Suppressor macrophage treated with lipopolysaccharide for 1 hour (primary cell): ENCODE data around the gene CNTN4.

Experiments
- DNase-seq, 3 donors: peaks; one replicate each; pipeline ENCODE4 v3.0.0-alpha.2; 2020 to 2022

Gene CNTN4

DNA sequence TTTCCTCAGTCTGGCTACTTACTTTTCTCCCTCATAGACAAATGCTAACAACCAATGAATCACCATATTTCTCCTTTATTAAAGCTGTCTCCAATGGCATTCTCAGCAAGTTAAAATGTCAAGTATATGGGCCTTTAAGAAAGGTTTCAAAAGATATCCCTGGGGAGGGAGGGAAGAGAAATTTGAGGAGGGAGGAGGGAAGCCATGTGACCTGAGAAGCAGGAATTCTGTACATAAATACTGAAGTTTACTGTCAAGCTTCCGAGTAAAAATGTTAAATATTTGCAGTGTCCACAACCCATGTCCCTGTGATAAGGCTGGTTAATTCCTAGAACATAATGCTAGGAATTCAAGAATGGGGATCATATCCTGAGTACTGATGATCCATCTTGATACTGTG is 175.9 kb downstream of the CNTN4 start:
- DNase-seq: no peak

DNA sequence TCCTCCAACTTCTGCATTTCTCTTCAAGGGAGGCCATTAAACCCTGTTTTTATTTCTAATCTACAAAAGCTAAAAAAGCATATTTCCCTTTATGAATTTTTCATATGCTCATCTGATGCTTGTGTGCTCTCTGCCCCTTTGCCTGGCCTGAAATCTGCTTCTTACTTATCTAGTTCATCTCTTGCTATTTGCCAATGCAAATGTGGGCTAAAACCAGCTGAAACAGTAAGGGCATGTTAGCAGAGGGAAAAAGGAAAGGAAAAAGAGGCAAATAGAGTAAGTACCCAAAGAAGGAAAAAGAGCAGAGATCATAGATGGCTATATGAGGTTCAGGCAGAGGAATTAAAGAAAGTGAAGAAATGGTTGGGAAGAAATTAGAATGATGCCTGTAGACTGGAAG is 185.2 kb downstream of the CNTN4 start:
- no peak for DNase-seq

DNA sequence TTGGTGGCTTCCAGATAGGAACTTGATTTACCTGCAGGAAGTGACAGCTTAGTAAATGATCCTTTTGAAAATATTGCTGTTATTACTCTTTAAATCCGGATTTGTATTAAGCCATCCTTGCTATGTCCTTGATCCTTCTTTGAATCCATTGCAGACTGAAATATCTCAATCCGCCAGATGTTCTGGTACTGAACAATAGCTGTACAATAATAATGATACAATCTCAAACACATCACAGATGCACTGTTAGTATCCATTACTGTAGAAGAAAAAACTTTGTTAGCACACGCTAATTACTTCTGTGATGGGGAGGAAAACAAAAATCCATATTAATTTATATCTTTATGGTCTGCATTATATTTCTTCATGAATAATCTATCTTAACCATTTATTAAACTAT is 202.3 kb downstream of the CNTN4 start:
- DNase-seq: no peak

DNA sequence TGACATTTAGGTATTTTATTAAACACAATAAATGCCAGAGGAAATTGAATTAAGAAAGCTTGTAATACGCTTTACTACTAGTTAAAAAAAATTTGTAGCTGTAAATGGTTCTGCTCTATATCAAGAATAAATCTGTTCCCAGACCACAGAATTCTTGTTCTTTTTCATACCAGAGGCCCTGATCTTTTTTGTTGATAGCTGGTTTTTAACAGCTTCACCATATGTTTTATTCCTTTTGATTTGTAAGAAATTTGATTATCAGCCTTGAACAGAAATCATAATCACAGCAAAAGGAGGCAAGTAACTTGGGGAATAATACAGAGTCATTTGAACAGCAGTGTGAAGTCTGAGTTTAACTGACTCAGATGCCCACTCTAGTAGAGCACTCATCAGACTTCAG is 202.7 kb downstream of the CNTN4 start:
- no peak for DNase-seq

DNA sequence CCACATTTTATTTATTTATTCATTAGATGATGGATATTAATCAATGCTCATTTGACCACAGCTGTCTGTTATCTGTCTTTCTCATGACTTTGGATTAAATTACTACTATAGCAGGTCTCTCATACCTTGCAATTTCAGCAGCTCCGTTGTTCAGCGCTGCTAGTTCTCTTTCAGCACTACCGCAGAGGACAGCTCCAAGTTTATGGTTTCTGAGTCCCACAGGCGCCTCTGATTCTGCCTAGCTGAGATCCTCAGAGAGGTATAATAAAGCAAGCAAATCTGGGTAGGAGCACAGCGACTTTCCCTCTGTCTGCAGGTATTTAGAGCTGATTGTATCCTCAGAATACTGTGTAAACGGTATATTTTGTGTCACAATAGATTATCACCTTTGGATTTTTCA is 204.9 kb downstream of the CNTN4 start:
- peak in 1 of 3 donors; percentile 0 for DNase-seq

DNA sequence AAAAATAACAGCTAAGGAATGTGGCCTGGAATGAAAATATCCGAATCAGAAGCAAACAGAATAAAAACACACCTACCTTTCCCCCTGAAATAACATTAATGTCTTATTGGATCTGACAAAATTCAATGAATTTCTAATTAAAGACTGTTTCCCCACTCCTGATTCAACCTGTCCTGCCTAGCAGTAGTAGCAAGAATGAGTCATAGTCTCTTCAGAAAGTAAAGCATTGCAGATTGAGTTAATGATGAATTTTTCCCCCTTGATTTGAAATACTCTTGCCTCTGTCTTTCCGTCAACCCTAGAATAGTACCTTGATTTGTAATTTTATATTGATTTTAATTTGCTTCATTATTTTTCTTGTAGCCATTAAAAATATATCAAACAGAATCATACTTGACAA is 212.4 kb downstream of the CNTN4 start:
- no peak for DNase-seq

DNA sequence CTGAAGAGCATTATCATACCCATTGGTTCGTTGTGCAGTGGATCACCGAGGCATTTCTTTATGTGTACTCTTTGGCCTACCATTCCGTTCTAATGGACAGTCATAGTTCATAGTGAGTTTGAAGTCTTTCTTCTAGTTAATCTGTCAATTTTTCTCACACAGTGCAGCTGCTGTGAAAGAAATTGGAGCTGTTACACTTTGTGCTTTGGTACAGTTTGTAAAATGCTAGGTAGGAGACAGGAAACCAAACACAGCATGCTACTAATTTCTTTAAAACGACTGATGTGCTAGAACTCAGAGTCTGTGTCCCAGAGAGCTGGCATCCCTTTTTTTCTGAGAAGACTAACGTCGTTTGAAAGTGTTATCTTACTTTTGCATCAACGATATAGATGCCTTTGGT is 218.9 kb downstream of the CNTN4 start:
- no peak for DNase-seq

DNA sequence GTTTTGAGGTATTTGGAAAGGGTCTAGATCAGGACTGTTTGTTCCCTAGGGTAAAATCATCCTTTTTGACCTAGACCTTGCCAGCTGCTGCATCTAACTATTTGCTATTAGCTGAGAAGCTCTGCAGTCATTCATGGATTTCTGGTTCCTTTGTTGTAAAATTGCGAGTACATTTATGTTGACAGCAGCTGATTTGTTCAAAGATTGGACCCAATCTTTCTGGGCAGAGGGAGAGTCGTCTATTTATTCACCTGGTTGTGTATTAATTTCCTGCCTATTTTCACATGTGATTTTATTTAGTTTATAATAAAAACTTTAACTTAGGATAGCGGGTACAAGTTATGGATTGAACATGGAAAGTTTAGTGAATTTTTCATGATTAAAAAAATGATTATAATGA is 236.3 kb downstream of the CNTN4 start:
- DNase-seq: no peak

DNA sequence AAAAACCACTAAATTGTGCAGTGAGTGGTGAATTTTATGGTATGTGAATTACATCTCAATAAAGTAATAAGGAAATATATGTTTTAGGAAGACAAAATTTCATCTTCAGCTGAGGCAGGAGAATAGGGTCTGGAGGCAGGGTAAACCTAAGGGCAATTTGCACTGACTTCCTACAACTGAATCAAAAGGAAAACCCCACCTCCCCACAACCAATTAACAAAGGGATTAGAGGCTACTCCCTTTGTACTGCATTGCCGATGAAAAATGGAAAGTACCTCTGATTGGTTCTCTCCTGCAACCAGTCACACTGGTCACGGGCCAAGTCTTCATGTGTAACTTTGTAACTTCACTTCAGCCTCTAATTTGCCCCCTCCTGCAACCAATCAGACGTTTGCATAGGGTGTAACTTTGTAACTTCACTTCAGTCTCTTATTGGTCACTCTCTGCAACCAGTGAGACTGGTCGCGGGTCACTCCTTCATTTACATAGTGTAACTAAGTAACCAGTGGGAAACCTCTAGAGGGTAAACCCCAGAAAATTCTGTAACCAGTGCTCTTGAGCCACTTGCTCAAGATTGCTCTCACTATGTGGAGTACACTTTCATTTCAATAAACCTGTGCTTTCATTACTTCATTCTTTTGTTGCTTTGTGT is 244.5 kb downstream of the CNTN4 start:
- no peak for DNase-seq

DNA sequence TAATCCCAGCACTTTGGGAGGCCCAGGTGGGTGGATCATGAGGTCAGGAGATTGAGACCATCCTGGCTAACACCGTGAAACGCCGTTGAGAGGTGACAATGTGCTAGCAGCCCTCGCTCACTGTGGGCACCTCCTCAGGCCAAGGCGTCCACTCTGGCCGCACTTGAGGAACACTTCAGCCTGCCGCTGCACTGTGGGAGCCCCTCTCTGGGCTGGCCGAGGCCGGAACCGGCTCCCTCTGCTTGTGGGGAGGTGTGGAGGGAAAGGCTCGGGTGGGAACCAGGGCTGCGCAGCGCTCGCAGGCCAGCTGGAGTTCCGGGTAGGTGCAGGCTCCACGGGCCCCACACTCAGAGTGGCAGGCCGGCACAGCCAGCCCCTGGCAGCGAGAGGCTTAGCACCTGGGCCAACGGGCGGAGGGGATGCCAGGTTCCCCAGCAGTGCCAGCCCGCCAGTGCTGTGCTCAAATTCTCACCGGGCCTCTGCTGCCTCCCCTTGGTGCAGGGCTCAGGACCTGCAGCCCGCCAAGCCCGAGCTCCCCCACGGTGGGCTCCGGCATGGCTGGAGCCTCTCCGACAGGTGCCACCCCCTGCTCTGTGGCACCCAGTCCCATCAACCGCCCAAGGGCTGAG is 253.6 kb downstream of the CNTN4 start:
- no peak for DNase-seq

DNA sequence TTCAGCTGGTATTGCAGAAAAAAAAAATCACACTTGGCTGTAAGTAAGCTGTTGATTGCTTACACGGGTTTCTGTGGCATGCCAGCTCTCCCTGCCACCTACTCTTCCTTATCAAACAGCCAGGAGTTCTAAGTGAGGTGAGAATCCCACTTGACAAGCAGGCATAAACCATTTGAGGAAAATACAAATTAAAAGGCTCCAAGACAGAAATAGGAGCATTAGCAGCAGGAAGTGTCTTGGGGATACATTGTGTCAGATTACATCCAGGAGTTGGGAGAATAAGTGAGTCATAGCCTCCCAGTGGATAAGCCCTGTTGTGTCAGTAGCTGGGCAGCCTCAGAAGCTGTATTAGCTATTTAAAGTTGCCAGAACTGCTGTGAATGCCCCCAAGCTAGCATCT is 256.0 kb downstream of the CNTN4 start:
- DNase-seq: no peak

DNA sequence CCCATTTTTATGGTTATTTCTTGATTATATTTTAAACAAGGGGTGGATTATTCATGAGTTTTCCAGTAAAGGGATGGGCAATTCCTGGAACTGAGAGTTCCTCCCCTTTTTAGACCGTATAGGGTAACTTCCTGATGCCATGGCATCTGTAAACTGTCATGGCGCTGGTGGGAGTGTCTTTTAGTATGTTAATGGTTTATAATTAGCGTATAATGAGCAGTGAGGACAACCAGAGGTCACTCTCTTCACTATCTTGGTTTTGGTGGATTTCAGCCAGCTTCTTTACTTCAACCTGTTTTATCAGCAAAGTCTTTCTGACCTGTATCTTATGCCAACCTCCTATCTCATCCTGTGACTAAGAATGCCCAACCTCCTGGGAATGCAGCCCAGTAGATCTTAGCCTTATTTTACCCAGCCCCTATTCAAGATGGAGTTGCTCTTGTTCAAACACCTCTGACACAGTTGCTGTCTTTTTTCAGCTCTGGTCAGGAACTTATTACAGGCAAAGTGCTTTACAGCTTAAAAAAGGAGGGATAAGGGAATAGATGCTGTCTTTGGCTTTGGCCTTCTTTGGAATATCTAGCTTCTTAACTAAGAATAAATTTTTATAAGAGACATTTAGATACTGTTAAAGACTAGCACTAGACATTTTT is 257.8 kb downstream of the CNTN4 start:
- no peak for DNase-seq

DNA sequence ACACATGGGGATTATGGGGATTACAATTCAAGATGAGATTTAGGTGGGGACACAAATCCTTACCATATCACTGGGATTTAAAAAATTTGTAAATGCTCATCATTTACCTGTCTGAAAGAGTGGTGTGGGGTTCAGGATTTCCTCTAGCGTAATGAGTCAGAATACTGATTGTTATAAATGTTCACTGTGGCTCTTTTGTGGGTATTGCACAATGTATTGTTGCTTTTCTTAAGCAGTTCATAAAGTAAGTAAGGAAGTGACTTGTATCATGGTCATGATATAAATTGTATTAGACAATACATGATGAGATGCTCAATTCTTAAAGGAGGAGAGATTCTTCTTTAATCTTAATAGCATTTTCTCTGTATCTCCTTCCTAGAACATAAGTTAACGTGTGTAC is 262.1 kb downstream of the CNTN4 start:
- DNase-seq: no peak

DNA sequence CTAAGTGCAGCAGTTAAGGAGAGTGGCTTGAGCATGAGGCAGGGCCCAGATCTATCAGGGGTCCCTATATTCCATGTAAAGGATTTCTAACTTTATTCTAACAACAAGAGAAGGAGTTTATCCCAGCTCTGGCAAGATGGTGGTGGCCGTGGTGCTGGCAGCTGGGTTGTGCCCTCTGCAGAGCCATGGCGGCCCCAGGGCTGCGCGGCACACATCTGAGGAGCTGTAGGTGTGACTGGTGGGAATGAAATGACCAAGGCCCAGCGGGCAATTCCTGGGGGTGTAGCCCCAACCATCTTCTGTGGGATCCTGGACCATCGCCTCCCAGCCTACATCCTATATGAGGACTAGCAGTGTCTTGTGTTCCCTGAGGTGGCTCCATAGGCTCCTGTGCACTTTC is 263.5 kb downstream of the CNTN4 start:
- DNase-seq: no peak

DNA sequence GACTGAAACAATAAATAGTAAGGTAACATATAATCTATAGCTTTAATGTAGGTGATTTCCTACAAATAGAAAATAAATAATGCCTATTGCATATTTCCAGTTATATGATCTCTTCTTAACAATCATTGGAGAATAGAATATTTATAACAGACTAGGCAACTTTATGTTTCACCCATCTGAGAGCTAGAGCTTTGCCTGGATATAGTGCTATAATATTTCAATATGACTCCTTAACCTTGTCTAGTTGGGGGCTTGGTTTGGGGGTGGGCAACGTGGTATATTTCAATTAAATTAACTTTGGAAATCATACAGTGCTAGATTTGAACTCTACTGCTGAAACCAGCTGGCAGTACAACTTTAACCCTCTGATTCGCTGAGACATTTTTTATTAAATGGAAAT is 265.2 kb downstream of the CNTN4 start:
- DNase-seq: no peak

DNA sequence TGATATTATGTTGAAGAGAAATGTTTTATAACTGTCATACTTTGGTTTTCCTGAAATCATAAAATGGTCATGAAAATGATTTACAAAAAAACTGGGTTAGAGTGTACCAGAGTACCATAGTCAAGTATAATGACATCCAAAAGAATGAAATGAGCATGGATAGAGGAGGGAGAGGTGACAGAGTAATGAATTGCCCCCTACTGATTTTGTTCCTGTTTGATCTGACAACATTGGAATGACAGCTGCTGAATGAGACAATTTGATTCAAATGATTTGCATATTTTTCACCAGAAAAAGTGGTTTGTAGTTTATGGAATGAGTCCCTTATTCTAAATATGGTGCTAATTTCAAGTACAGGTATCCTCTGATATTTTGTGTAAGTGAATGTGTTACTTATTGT is 271.7 kb downstream of the CNTN4 start:
- no peak for DNase-seq

DNA sequence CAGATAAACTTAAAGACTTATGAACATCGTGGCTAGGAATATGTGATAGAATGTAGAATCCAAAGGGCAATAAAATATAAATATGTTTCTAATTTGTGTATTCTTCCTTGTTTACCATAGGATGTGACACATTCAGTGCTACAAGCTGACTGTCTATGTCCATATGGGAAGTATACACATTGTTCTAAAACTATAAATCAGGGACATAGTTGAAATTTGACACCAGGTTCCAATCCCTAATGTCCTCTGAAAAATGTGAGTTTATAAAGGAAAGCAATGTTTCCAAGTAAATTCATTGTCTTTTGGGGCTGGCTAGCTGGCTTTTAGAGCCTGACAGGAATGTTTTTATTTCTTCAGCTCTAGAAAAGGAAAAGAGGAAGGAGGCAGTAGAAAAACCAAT is 273.6 kb downstream of the CNTN4 start:
- DNase-seq: no peak

DNA sequence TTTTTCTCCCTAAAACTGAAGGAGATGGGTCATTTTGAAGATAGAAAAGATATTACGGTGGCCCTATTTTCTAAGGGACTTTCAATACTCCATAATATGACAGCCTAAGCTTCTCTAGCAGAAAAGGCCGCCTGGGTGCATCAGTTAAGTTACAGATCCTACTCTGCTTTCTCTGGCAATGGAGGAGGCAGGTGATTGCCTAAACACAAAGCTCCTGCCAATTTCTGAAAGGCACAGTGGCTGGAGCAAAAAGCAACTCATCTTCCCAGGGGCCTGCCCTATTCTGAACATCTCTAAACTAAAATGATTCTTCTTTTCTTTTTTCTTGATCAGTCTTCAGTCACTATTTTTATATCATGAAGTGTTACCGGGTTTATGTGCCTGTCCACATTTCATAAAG is 276.7 kb downstream of the CNTN4 start:
- no peak for DNase-seq

DNA sequence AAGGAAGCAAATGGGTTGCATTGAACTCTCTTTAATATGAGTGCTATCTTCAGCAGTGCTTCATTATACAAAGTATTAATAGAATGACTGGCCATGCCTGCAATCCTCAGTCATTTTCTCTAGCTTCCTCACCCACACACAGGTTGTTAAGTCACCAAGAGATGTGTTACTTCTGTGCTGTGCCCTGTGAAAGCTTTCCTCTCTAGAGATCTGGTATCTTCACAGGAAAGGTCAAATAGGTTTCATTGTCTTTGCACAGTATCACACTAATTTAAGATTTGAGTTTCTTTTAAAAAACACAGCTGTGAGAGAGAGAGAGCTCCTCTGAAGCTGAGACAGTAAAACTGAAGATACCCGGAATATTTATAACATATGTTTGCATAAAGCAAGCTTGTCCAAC is 278.6 kb downstream of the CNTN4 start:
- DNase-seq: no peak

DNA sequence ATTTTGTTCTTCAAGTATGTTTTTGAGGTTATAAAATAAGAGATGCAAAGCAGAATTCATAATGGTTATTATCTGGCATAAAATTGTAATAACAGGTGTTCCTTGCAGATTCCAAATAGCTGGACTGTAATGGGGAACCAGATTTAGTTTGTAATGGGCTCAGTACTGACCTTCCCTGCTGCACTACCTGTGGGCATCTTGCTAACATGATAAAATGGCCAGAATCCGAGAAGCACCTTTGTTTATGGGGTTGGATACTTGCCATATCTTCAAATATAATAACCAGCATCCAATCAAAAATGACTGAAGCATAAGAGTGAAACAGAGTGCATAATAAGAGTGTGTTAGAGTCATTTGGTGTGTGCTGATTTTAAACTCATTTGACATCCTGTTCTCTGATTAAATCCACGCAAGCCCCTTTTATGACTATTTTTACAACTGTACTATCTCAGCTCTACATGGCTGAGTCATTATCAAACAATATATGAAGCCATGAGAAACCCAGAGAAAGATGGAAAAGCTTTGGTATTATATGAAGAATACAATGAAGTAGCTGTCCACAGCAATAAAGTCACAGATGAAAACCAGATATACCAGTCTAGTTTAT is 292.4 kb downstream of the CNTN4 start:
- no peak for DNase-seq

DNA sequence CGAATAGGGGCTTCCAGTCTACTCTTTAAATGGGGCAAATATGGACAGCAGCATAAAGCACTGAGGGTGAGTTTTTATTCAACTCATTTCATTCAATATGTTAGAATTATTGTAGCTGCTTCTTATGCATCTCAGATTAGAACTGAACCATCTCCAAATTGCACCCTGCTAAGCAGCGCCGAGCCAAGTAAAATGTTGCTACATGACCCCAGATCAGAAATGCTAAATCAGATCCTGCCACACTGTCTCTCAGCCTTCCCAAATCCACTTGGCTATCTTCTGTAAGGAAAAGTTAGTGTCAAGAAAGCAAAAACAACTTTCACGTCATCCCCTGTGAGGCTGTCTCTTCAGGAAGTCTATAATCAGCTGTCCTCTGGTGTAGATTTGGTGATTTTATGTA is 293.2 kb downstream of the CNTN4 start:
- no peak for DNase-seq

DNA sequence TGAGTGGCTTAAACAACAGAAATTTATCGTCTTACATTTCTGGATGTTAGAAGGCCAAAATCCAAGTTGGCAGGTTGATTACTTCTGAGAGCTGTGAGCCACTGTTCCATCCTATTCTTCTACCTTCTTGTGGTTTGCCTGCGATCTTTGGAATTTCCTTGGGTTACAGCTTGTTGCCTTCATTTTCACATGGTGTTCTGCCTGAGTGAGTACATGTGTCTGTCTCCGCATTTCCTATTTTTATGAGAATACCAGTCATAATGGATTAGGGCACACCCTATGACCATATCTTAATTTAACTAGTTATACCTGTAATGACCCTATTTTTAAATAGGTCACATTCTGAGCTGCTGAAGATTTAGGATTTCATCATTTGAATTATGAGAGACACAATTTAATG is 294.3 kb downstream of the CNTN4 start:
- DNase-seq: no peak

DNA sequence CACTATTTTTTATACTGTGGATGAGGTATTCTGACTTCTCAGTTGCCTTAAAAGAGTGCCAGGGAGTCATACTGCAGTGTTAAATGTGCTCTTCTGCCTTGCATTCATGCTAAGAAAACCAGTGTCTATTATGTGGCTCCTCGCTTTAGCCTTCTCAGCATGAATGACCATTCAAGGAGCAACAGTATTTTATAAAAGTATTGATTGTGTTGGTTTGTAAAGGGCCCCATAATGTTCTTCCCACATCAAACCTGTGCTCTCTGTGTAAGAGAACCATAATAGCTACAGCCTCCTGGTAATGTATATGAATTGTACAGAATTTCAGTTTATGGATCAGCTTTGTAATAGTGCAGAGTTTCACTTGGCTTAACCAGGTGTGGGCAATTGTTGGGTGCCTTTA is 316.4 kb downstream of the CNTN4 start:
- DNase-seq: no peak

DNA sequence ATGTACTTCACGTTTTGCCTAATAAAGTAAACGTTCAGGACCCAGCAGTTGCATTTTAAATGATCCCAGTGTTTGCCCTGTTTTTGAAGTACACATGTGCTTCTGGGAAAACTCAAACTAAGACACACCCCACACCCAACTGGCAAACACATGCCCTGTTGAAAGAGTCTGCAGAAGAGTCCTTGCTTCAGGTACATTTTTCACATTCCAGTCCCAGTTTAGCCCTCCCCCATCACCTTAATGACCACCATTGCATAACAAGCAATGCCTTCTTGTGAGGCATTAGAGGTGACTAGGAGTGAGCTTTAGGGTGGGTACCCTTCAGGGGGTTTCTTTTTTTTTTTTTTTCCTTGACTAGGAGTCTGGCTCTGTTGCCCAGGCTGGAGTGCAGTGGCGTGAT is 322.3 kb downstream of the CNTN4 start:
- no peak for DNase-seq
